CD14-positive monocyte (primary cell): ENCODE results near the gene SLPI. TPM values are rescaled to one million over a fixed set of nuclear protein-coding genes. Genes with fewer than 3 reads are reported as not detected.

Source experiments
- DNase-seq, 3 donors: peaks; one replicate each; pipeline ENCODE4 v3.0.0-alpha.2; 2011 to 2022
- H2AFZ ChIP-seq: 2 replicates; pipeline ENCODE4 v1.6.0; 2012; ENCODE audit warnings: mild to moderate bottlenecking, low read depth, low read length, inconsistent platforms; ENCODE audit not compliant: insufficient read depth, poor library complexity, severe bottlenecking
- H3K27ac ChIP-seq, 2 donors: 1 replicate in 1 of 2; 2 replicates in 1 of 2; pipeline ENCODE4 v1.5.1; 2012 to 2013; ENCODE audit warnings: low read length in 2 of 2, control low read depth in 1 of 2, inconsistent platforms in 1 of 2, low read depth in 1 of 2, mild to moderate bottlenecking in 1 of 2
- H3K27me3 ChIP-seq, 2 donors: one replicate each; pipeline versions ENCODE4 v1.6.0 to v1.6.1; 2011 to 2013; ENCODE audit warnings: low read length in 2 of 2; ENCODE audit not compliant: control insufficient read depth in 2 of 2, insufficient read depth in 2 of 2
- H3K36me3 ChIP-seq, 2 donors: replicated peaks in 1 of 2; 1 replicate in 1 of 2; 2 replicates in 1 of 2; pipeline versions ENCODE4 v1.5.1 to v1.6.1; 2012 to 2013; ENCODE audit warnings: low read length in 2 of 2, control low read depth in 1 of 2, inconsistent platforms in 1 of 2, mild to moderate bottlenecking in 1 of 2; ENCODE audit not compliant: insufficient read depth in 2 of 2, control insufficient read depth in 1 of 2
- H3K4me1 ChIP-seq, 2 donors: 1 replicate in 1 of 2; 2 replicates in 1 of 2; pipeline versions ENCODE4 v1.5.1 to v1.6.1; 2012 to 2013; ENCODE audit warnings: low read length in 2 of 2, control low read depth in 1 of 2, inconsistent platforms in 1 of 2, mild to moderate bottlenecking in 1 of 2, moderate library complexity in 1 of 2; ENCODE audit not compliant: insufficient read depth in 2 of 2, control insufficient read depth in 1 of 2
- H3K4me2 ChIP-seq: replicated peaks from 2 replicates; pipeline ENCODE3; 2012; ENCODE audit warnings: low read length, moderate library complexity, mild to moderate bottlenecking; ENCODE audit not compliant: poor library complexity, severe bottlenecking; ENCODE audit errors: extremely low read depth
- H3K4me3 ChIP-seq, 3 experiments: fragments of 200-600 bp in 1 of 3; sonication (generic) in 1 of 3; replicated peaks in 1 of 3; 1 replicate in 2 of 3; 2 replicates in 1 of 3; pipeline ENCODE4 v1.5.1; 2011 to 2013; ENCODE audit warnings: low read length in 3 of 3, mild to moderate bottlenecking in 3 of 3, control low read depth in 2 of 3, low read depth in 2 of 3, inconsistent platforms in 1 of 3, moderate library complexity in 1 of 3
- H3K79me2 ChIP-seq: 2 replicates; pipeline ENCODE4 v1.6.0; 2012; ENCODE audit warnings: mild to moderate bottlenecking, control low read depth, inconsistent platforms, low read length, moderate library complexity; ENCODE audit not compliant: insufficient read depth
- H3K9ac ChIP-seq: 2 replicates; pipeline ENCODE4 v1.6.0; 2017; ENCODE audit warnings: low read length, mild to moderate bottlenecking; ENCODE audit not compliant: insufficient read depth, poor library complexity, severe bottlenecking
- H3K9me3 ChIP-seq, 2 donors: replicated peaks in 1 of 2; 1 replicate in 1 of 2; 2 replicates in 1 of 2; pipeline versions ENCODE4 v1.5.1 to v1.6.1; 2012 to 2013; ENCODE audit warnings: low read length in 2 of 2, control low read depth in 1 of 2; ENCODE audit not compliant: control insufficient read depth in 1 of 2, insufficient read depth in 1 of 2
- H4K20me1 ChIP-seq: 2 replicates; pipeline ENCODE4 v1.6.0; 2012; ENCODE audit warnings: mild to moderate bottlenecking, low read length, control low read depth, moderate library complexity; ENCODE audit not compliant: insufficient read depth
- H3K27ac Mint-ChIP-seq, 7 donors: one replicate each; pipeline ENCODE4 v1.8.0; 2020; ENCODE audit warnings: mild to moderate bottlenecking in 7 of 7, mixed read lengths in 7 of 7, moderate library complexity in 6 of 7, inconsistent platforms in 2 of 7
- H3K27me3 Mint-ChIP-seq, 3 donors: one replicate each; pipeline ENCODE4 v1.8.0; 2021 to 2022; ENCODE audit warnings: low read depth in 3 of 3, mild to moderate bottlenecking in 3 of 3, mixed read lengths in 3 of 3, moderate library complexity in 3 of 3, inconsistent platforms in 1 of 3
- H3K36me3 Mint-ChIP-seq, 2 donors: one replicate each; pipeline ENCODE4 v1.8.0; 2020; ENCODE audit warnings: mixed read lengths in 2 of 2, inconsistent platforms in 1 of 2, mild to moderate bottlenecking in 1 of 2
- H3K4me1 Mint-ChIP-seq: one replicate; pipeline ENCODE4 v1.8.0; 2020; ENCODE audit warnings: mild to moderate bottlenecking, mixed read lengths
- H3K4me3 Mint-ChIP-seq, 2 donors: one replicate each; pipeline ENCODE4 v1.8.0; 2020; ENCODE audit warnings: mild to moderate bottlenecking in 2 of 2, mixed read lengths in 2 of 2, moderate library complexity in 1 of 2
- H3K9me3 Mint-ChIP-seq, 7 donors: one replicate each; pipeline ENCODE4 v1.8.0; 2020 to 2022; ENCODE audit warnings: mixed read lengths in 7 of 7, mild to moderate bottlenecking in 6 of 7, moderate library complexity in 6 of 7, inconsistent platforms in 2 of 7
- CTCF ChIP-seq: fragments of 200-600 bp; IDR thresholded peaks from one replicate; pipeline ENCODE4 v1.8.0; 2022; ENCODE audit warnings: antibody characterized with exemption, mild to moderate bottlenecking
- WGBS: methylation state at CpG from one replicate; pipeline ENCODE4 v1.1.5; 2013; ENCODE audit warnings: missing lambda C conversion rate; ENCODE audit not compliant: insufficient coverage; 5-methylcytosine and 5-hydroxymethylcytosine counted together
- intact Hi-C, 2 donors: fragments of 100-400 bp; cut with micrococcal nuclease; formaldehyde crosslinking; loops; one replicate each; pipeline versions ENCODE4 v1.15.0 to v1.15.1; 2023
- polyA plus RNA-seq, 3 donors: library from polyadenylated mRNA; depleted of rRNA in 1 of 3; unstranded in 2 of 3; stranded (reverse) in 1 of 3; fragments of 300-500 nt in 2 of 3; fragments of >200 nt in 1 of 3; fragmentation: Illumina TruSeq in 2 of 3; gene quantifications; 1 replicate in 2 of 3; 2 replicates in 1 of 3; pipeline ENCODE4 v1.2.3, GENCODE V29; 2012 to 2021

Gene SLPI
- polyA plus RNA-seq, 3 donors = 0.47 to 1.2 (median 0.71) TPM

- no peak overlapping the region for H3K27ac Mint-ChIP-seq
- H3K27me3 Mint-ChIP-seq = peaks cover 26 to 31% (median 30%) of the 10 kb centered on the region in 3 donors
- intact Hi-C loops = no loop called here
These were observed 34.5 kb upstream of the SLPI start for GRCh38 chr20:45288860-45289259.

GRCh38 chr20:45288376-45288775 is 34.0 kb upstream of the SLPI start:
- Histone ChIP-seq H3K36me3 (no peaks in the 10 kb centered on the region), H3K27me3 (peaks cover 11 to 18% of the 10 kb centered on the region in 2 donors), H4K20me1 (no peaks in the 10 kb centered on the region), H2AFZ (no peak overlapping the region), H3K9me3 (no peaks in the 10 kb centered on the region), H3K79me2 (no peaks in the 10 kb centered on the region), H3K27ac (no peak overlapping the region), H3K9ac (no peak overlapping the region), H3K4me1 (peaks cover 11 to 14% of the 10 kb centered on the region in 2 donors), H3K4me2 (no peak overlapping the region), H3K4me3 (no peak overlapping the region)
- 94% methylated on average over 4 of the region's 4 CpGs for WGBS
- Mint-ChIP-seq H3K36me3 (no peaks in the 10 kb centered on the region), H3K4me3 (no peak overlapping the region), H3K27ac (no peak overlapping the region), H3K9me3 (peaks cover 0 to 3% (median 0%) of the 10 kb centered on the region in 7 donors), H3K27me3 (peaks cover 23 to 31% (median 25%) of the 10 kb centered on the region in 3 donors), H3K4me1 (peaks cover 22% of the 10 kb centered on the region)
- TF ChIP-seq CTCF = no peak
- no peak for DNase-seq
- intact Hi-C loops = no loop called here

More at GRCh38 chr20:45288860-45289259, 34.5 kb upstream of the SLPI start:
- Histone ChIP-seq H3K9me3 (no peaks in the 10 kb centered on the region), H3K9ac (no peak overlapping the region), H3K36me3 (no peaks in the 10 kb centered on the region), H3K27me3 (peaks cover 11 to 19% of the 10 kb centered on the region in 2 donors), H3K4me3 (no peak overlapping the region), H3K27ac (no peak overlapping the region), H3K4me1 (peaks cover 13 to 16% of the 10 kb centered on the region in 2 donors), H2AFZ (no peak overlapping the region), H3K4me2 (no peak overlapping the region), H4K20me1 (no peaks in the 10 kb centered on the region), H3K79me2 (no peaks in the 10 kb centered on the region)
- no peak for TF ChIP-seq CTCF
- Mint-ChIP-seq H3K4me3 (no peak overlapping the region), H3K4me1 (peaks cover 18% of the 10 kb centered on the region), H3K9me3 (peaks cover 0 to 3% (median 0%) of the 10 kb centered on the region in 7 donors), H3K36me3 (no peaks in the 10 kb centered on the region)
- DNase-seq = no peak
- 100% methylated on average over 3 of the region's 5 CpGs for WGBS
